PC-9 (cell line): ENCODE results near the gene SMARCA2. TPM values are rescaled to one million over a fixed set of nuclear protein-coding genes. Genes with fewer than 3 reads are reported as not detected.

Experiments
- BruUV-seq: library from RNA; stranded (reverse); fragments of 400-500 nt; replicated peaks from 2 replicates; lab custom pipeline; 2021; lab: Mats Ljungman, UMichigan
- CTCF ChIA-PET: fragments of 300-600 bp; sonication (Branson Sonifier 250); formaldehyde crosslinking; loops from one replicate; lab custom pipeline; 2022; ENCODE audit warnings: antibody characterized with exemption; lab: Charles Lee
- POLR2A ChIA-PET: fragments of 300-600 bp; sonication (Branson Sonifier 250); formaldehyde crosslinking; loops from one replicate; lab custom pipeline; 2022; ENCODE audit warnings: antibody characterized with exemption; ENCODE audit not compliant: unreplicated experiment; lab: Charles Lee
- DNase-seq, 2 experiments: peaks; one replicate each; pipeline versions ENCODE4 v3.0.0 to v3.0.0-alpha.2; 2015 to 2022; ENCODE audit warnings: mixed read lengths in 1 of 2
- H2AFZ ChIP-seq: fragments of 200-600 bp; sonication (generic); 2 replicates; pipeline ENCODE4 v1.8.1; 2017; ENCODE audit warnings: antibody characterized with exemption
- H3F3A ChIP-seq: fragments of 200-600 bp; sonication (generic); 2 replicates; pipeline ENCODE4 v1.8.1; 2017; ENCODE audit warnings: antibody characterized with exemption, mild to moderate bottlenecking, low read depth; ENCODE audit not compliant: insufficient read depth
- H3K27ac ChIP-seq: fragments of 200-600 bp; sonication (generic); 2 replicates; pipeline ENCODE4 v1.6.1; 2016; ENCODE audit warnings: mixed run types
- H3K27me3 ChIP-seq: fragments of 200-600 bp; sonication (generic); 2 replicates; pipeline ENCODE4 v1.6.1; 2016; ENCODE audit warnings: low read depth, mixed run types; ENCODE audit not compliant: insufficient read depth
- H3K36me3 ChIP-seq: fragments of 200-600 bp; sonication (generic); 2 replicates; pipeline ENCODE4 v1.6.1; 2016; ENCODE audit warnings: low read depth, mixed run types
- H3K4me1 ChIP-seq: fragments of 200-600 bp; sonication (generic); replicated peaks from 2 replicates; pipeline ENCODE4 v1.6.1; 2016; ENCODE audit warnings: mixed run types; ENCODE audit not compliant: insufficient read depth
- H3K4me2 ChIP-seq: fragments of 200-600 bp; sonication (generic); 2 replicates; pipeline ENCODE4 v1.6.1; 2017; ENCODE audit warnings: mixed run types
- H3K4me3 ChIP-seq: fragments of 200-600 bp; sonication (generic); 2 replicates; pipeline ENCODE4 v1.6.1; 2016; ENCODE audit warnings: mixed run types
- H3K79me2 ChIP-seq: fragments of 200-600 bp; sonication (generic); 2 replicates; pipeline ENCODE4 v1.6.1; 2017; ENCODE audit warnings: low read depth, mixed run types
- H3K9me2 ChIP-seq: fragments of 200-600 bp; sonication (generic); 2 replicates; pipeline ENCODE4 v1.8.1; 2017; ENCODE audit warnings: mild to moderate bottlenecking; ENCODE audit not compliant: insufficient read depth
- H3K9me3 ChIP-seq: fragments of 200-600 bp; sonication (generic); 2 replicates; pipeline ENCODE4 v1.8.1; 2016; ENCODE audit warnings: low read depth; ENCODE audit not compliant: insufficient read depth
- H4K20me1 ChIP-seq: fragments of 200-600 bp; sonication (generic); 2 replicates; pipeline ENCODE4 v1.8.1; 2017; ENCODE audit not compliant: insufficient read depth
- EZH2 ChIP-seq: fragments of 200-600 bp; sonication (generic); IDR thresholded peaks from 2 replicates; pipeline ENCODE4 v1.8.0; 2017; ENCODE audit warnings: antibody characterized with exemption, low read depth
- intact Hi-C: fragments of 100-400 bp; cut with micrococcal nuclease; formaldehyde crosslinking; loops from one replicate; pipeline ENCODE4 v1.10.0; 2022; ENCODE audit not compliant: unreplicated experiment
- total RNA-seq: library from RNA; stranded (reverse); gene quantifications from 2 replicates; pipeline ENCODE4 v1.2.3, GENCODE V29; 2021
- TF ChIP-seq, protein P1 (sequence below): fragments of 200-600 bp; sonication (generic); conservative IDR thresholded peaks from 2 replicates; pipeline ENCODE4 v1.6.1; 2017; ENCODE audit warnings: mixed run types, antibody characterized with exemption, mild to moderate bottlenecking, moderate library complexity

SMARCA2 gene
- total RNA-seq, 1 experiment from 2014 or later: 29.3 TPM

DNA sequence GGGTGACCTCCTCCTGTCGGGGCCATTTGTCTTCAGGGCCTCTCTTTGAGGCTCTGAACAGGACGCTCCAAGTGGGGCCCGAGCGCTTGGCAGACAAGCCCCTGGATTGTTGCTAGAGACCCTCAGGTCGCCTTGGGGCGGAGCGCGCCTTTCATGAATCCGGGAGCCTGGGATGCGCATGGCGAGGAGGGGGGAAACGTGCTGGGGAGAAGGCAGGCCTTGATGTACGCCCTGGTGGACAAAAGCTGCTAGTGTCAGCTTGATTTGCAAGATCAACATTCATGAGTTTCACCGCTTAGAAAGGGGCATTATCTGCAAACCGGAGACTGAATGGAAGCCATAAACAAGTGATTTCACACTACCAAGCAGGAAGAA, 226.3 kb downstream of the SMARCA2 start:
- no peak overlapping the region for H3K27ac ChIP-seq
- DNase-seq: no peak
- ChIA-PET POLR2A (no interaction called here), CTCF (no interaction called here)
- intact Hi-C loops: no loop called here
- no peak for TF ChIP-seq EZH2
- TF ChIP-seq, protein P1, sequence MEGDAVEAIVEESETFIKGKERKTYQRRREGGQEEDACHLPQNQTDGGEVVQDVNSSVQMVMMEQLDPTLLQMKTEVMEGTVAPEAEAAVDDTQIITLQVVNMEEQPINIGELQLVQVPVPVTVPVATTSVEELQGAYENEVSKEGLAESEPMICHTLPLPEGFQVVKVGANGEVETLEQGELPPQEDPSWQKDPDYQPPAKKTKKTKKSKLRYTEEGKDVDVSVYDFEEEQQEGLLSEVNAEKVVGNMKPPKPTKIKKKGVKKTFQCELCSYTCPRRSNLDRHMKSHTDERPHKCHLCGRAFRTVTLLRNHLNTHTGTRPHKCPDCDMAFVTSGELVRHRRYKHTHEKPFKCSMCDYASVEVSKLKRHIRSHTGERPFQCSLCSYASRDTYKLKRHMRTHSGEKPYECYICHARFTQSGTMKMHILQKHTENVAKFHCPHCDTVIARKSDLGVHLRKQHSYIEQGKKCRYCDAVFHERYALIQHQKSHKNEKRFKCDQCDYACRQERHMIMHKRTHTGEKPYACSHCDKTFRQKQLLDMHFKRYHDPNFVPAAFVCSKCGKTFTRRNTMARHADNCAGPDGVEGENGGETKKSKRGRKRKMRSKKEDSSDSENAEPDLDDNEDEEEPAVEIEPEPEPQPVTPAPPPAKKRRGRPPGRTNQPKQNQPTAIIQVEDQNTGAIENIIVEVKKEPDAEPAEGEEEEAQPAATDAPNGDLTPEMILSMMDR: no peak
- peak overlapping the region; percentile 68; the same call in 1 of the 2 replicates for H3K4me3 ChIP-seq
- H3K9me3 ChIP-seq: no peaks in the 10 kb centered on the region
- no peaks in the 10 kb centered on the region for H3F3A ChIP-seq
- H3K4me1 ChIP-seq: 0 out of 2 replicates have a peak, but pooled peaks cover 4% of the 10 kb centered on the region
- H3K36me3 ChIP-seq: no peaks in the 10 kb centered on the region
- H3K79me2 ChIP-seq: no peaks in the 10 kb centered on the region
- peak overlapping the region; percentile 87 for H3K4me2 ChIP-seq
- no TSS peak for BruUV-seq
- no peaks in the 10 kb centered on the region for H3K27me3 ChIP-seq
- peak overlapping the region; percentile 88 for H2AFZ ChIP-seq
- H3K9me2 ChIP-seq: no peaks in the 10 kb centered on the region
- H4K20me1 ChIP-seq: no peaks in the 10 kb centered on the region

DNA sequence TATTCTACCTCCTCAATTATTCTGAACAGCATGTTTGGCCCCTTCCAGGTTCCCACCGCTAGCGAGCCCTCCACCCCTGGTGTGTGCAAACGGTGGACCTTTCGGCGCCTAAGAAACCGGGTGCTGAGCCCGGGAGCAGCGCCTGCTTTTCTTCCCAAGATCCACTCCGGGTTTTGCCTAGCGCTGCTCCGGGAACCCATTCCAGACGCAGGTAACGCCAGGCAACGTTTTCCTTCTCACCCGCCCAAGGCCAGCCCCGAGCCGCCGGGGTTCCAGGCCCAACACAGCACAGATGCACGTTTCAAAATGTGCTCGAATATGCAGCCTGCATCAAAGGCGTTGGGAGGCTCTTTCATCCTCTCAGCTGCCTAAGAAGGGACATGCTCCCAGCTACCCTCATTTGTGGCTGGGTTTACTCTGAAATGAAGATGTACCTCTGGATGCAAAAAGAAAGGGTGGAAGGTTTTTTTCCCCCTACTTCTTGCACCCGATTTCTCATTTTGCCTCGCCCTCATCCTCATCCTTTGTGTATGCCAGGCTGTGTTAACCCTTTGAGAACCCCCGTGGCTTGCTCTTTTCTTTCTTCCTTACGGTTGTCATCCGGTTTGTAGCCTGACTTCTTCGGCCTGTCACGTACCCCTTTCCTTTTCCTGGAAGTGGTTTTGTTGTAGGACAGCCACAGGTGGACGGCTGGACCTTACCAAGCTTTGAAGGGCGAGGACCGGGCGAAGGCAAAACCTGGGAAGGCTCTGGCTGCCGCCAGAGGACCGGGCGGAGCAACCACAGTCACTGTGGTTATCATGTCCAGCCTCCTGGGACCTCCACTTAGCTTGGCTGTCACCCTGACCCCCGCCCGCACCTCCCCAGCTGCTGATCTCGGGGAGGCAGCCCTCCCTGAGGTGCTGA, 226.9 kb downstream of the SMARCA2 start:
- peak overlapping the region; percentile 87 for H3K4me2 ChIP-seq
- H4K20me1 ChIP-seq: no peaks in the 10 kb centered on the region
- CTCF ChIA-PET: no interaction called here
- 0 out of 2 replicates have a peak, but pooled peaks cover 4% of the 10 kb centered on the region for H3K4me1 ChIP-seq
- no peaks in the 10 kb centered on the region for H3K36me3 ChIP-seq
- BruUV-seq: TSS peak; percentile 82
- H3K79me2 ChIP-seq: no peaks in the 10 kb centered on the region
- H3K27me3 ChIP-seq: no peaks in the 10 kb centered on the region
- POLR2A ChIA-PET: interaction anchor here (0.5 kb wide), 1 partner anchor 169 kb away, joined by 6 read pairs; no protein-coding TSS in a partner anchor
- H3K27ac ChIP-seq: peak overlapping the region; percentile 39
- intact Hi-C loops: loop anchor here (1.0 kb wide), 2 partner anchors 39 to 84 kb away; no protein-coding TSS in a partner anchor
- peak overlapping the region; percentile 88 for H2AFZ ChIP-seq
- no peaks in the 10 kb centered on the region for H3K9me2 ChIP-seq
- no peak for TF ChIP-seq EZH2
- TF ChIP-seq, protein P1: no peak
- no peaks in the 10 kb centered on the region for H3K9me3 ChIP-seq
- H3K4me3 ChIP-seq: peak overlapping the region; percentile 68
- peak; percentile 61 to 75 for DNase-seq
- no peaks in the 10 kb centered on the region for H3F3A ChIP-seq

DNA sequence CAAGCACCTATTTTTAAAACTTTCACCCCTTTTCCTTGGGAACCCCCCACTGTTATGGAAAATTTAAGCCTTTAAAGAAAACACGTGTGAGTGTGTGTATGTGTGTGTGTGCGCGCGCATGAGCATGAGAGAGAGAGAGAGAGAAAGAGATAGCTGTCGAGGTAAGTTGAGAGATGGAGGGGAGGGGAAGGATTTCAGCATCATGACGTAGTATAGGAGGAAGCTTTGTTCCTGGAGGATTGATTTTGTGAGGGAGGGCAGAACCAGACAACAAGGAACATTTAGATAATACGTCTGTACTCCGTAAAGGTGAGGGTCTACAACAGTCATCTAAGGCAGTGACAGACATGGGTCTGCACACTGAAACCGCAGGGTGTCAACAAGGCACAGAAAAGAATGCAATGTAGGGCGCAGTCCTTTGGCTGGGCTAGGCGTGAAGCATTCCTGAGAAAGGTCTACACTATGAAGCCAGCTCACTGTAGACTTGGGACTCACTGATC, 227.7 kb downstream of the SMARCA2 start:
- Histone ChIP-seq H3F3A (no peaks in the 10 kb centered on the region), H3K9me2 (no peaks in the 10 kb centered on the region), H4K20me1 (no peaks in the 10 kb centered on the region), H3K27ac (no peak overlapping the region), H3K27me3 (no peaks in the 10 kb centered on the region), H3K4me2 (peak overlapping the region; percentile 87), H3K79me2 (no peaks in the 10 kb centered on the region), H3K9me3 (no peaks in the 10 kb centered on the region), H2AFZ (peak overlapping the region; percentile 88; the same call in 1 of the 2 replicates), H3K4me3 (peak overlapping the region; percentile 68; the same call in 1 of the 2 replicates), H3K36me3 (no peaks in the 10 kb centered on the region), H3K4me1 (0 out of 2 replicates have a peak, but pooled peaks cover 4% of the 10 kb centered on the region)
- peak in 1 of 2 experiments; percentile 32 for DNase-seq
- POLR2A ChIA-PET: interaction anchor here (0.5 kb wide), 2 partner anchors 168 to 224 kb away, joined by 6 read pairs; no protein-coding TSS in a partner anchor
- BruUV-seq: no TSS peak
- intact Hi-C loops: loop anchor here (1.0 kb wide), 2 partner anchors 38 to 85 kb away; no protein-coding TSS in a partner anchor
- CTCF ChIA-PET: interaction anchor here (0.5 kb wide), 1 partner anchor 567 kb away, joined by 6 read pairs; no protein-coding TSS in a partner anchor
- TF ChIP-seq, protein P1: no peak
